ENCODE results near the gene HSPG2.

The HSPG2 gene

GRCh38 chr1:21773585-21773984 lies 163.5 kb downstream of the HSPG2 start:
- in situ Hi-C loops (cut with HindIII; ENCODE audit: low pct_ligation_motif_present, low pct_unique_long_range_greater_than_20kb, low sequenced_read_pairs): no loop called here
- DNase-seq: no peak
